PC-3 (cell line): ENCODE measurements around the gene TGM5. TPM values are rescaled to one million over a fixed set of nuclear protein-coding genes. Genes with fewer than 3 reads are reported as not detected.
A peak's percentile ranks its signal among the peaks of the same experiment; 100 is the strongest.

Experiments
- ATAC-seq: fragments of 200-7000 bp; cut with Tn5 transposase; 2 replicates; pipeline ENCODE4 v1.9.1; 2020; ENCODE audit warnings: mild to moderate bottlenecking, moderate library complexity
- BruUV-seq: library from RNA; stranded (reverse); fragments of 400-500 nt; replicated peaks from 2 replicates; lab custom pipeline; 2021; lab: Mats Ljungman, UMichigan
- CTCF ChIA-PET: fragments of 300-600 bp; sonication (Branson Sonifier 250); formaldehyde crosslinking; loops from one replicate; lab custom pipeline; 2022; ENCODE audit warnings: antibody characterized with exemption; lab: Charles Lee
- POLR2A ChIA-PET: fragments of 300-600 bp; sonication (Branson Sonifier 250); formaldehyde crosslinking; loops from one replicate; lab custom pipeline; 2022; ENCODE audit warnings: antibody characterized with exemption; ENCODE audit not compliant: unreplicated experiment; lab: Charles Lee
- DNase-seq: peaks from one replicate; pipeline ENCODE4 v3.0.0-alpha.2; 2015
- H2AFZ ChIP-seq: fragments of 300-600 bp; sonication (generic); 2 replicates; pipeline ENCODE4 v1.6.0; 2016; ENCODE audit warnings: antibody characterized with exemption, low read length
- H3F3A ChIP-seq: fragments of 300-600 bp; sonication (generic); one replicate; pipeline ENCODE4 v1.6.0; 2017; ENCODE audit warnings: antibody characterized with exemption, low read length, control low read depth, mild to moderate bottlenecking; ENCODE audit not compliant: unreplicated experiment
- H3K27ac ChIP-seq: fragments of 300-600 bp; sonication (generic); 2 replicates; pipeline ENCODE4 v1.5.1; 2016; ENCODE audit warnings: mild to moderate bottlenecking, low read length
- H3K27me3 ChIP-seq: fragments of 300-600 bp; sonication (generic); 2 replicates; pipeline ENCODE4 v1.6.1; 2016; ENCODE audit warnings: low read length, mixed read lengths
- H3K36me3 ChIP-seq: fragments of 300-600 bp; sonication (generic); 2 replicates; pipeline ENCODE4 v1.6.1; 2016; ENCODE audit warnings: low read depth, mixed run types, low read length, mixed read lengths
- H3K4me1 ChIP-seq: fragments of 300-600 bp; sonication (generic); 2 replicates; pipeline ENCODE4 v1.5.1; 2016; ENCODE audit warnings: low read length; ENCODE audit not compliant: insufficient read depth
- H3K4me2 ChIP-seq: fragments of 300-600 bp; sonication (generic); 2 replicates; pipeline ENCODE4 v1.6.0; 2016; ENCODE audit warnings: low read length
- H3K4me3 ChIP-seq: fragments of 300-600 bp; sonication (generic); 2 replicates; pipeline ENCODE4 v1.5.1; 2016; ENCODE audit warnings: mild to moderate bottlenecking, low read length, mixed read lengths
- H3K79me2 ChIP-seq: fragments of 300-600 bp; sonication (generic); 2 replicates; pipeline ENCODE4 v1.6.1; 2017; ENCODE audit warnings: low read length, mixed read lengths
- H3K9ac ChIP-seq: fragments of 300-600 bp; sonication (generic); 2 replicates; pipeline ENCODE4 v1.6.0; 2016; ENCODE audit warnings: mild to moderate bottlenecking, low read length
- H3K9me2 ChIP-seq: fragments of 300-600 bp; sonication (generic); replicated peaks from 2 replicates; pipeline ENCODE4 v1.6.1; 2016; ENCODE audit warnings: mixed run types, low read length, mixed read lengths
- H3K9me3 ChIP-seq: fragments of 300-600 bp; sonication (generic); 2 replicates; pipeline ENCODE4 v1.6.1; 2016; ENCODE audit warnings: low read length, mixed read lengths
- H4K20me1 ChIP-seq: fragments of 300-600 bp; sonication (generic); 2 replicates; pipeline ENCODE4 v1.6.1; 2016; ENCODE audit warnings: low read length, mixed read lengths
- EZH2 ChIP-seq: fragments of 300-600 bp; sonication (generic); IDR thresholded peaks from one replicate; pipeline ENCODE4 v1.6.1; 2017; ENCODE audit warnings: antibody characterized with exemption, mild to moderate bottlenecking, low read length; ENCODE audit not compliant: unreplicated experiment
- EZH2phosphoT487 ChIP-seq: fragments of 300-600 bp; sonication (generic); IDR thresholded peaks from 2 replicates; pipeline ENCODE4 v1.6.1; 2018; ENCODE audit warnings: mild to moderate bottlenecking, antibody characterized with exemption, low read length, borderline replicate concordance
- intact Hi-C: fragments of 100-400 bp; cut with micrococcal nuclease; formaldehyde crosslinking; loops from 2 replicates; pipeline ENCODE4 v1.9.0; 2023
- total RNA-seq: library from RNA; depleted of rRNA; stranded (reverse); fragments of >200 nt; gene quantifications from 2 replicates; pipeline ENCODE4 v1.2.3, GENCODE V29; 2014
- TF ChIP-seq, protein P1 (sequence below): fragments of 300-600 bp; sonication (generic); conservative IDR thresholded peaks from 2 replicates; pipeline ENCODE4 v1.5.1; 2017; ENCODE audit warnings: antibody characterized with exemption, low read depth, mild to moderate bottlenecking, low read length

TGM5 gene
- total RNA-seq, 1 experiment from 2014 or later = not detected

DNA sequence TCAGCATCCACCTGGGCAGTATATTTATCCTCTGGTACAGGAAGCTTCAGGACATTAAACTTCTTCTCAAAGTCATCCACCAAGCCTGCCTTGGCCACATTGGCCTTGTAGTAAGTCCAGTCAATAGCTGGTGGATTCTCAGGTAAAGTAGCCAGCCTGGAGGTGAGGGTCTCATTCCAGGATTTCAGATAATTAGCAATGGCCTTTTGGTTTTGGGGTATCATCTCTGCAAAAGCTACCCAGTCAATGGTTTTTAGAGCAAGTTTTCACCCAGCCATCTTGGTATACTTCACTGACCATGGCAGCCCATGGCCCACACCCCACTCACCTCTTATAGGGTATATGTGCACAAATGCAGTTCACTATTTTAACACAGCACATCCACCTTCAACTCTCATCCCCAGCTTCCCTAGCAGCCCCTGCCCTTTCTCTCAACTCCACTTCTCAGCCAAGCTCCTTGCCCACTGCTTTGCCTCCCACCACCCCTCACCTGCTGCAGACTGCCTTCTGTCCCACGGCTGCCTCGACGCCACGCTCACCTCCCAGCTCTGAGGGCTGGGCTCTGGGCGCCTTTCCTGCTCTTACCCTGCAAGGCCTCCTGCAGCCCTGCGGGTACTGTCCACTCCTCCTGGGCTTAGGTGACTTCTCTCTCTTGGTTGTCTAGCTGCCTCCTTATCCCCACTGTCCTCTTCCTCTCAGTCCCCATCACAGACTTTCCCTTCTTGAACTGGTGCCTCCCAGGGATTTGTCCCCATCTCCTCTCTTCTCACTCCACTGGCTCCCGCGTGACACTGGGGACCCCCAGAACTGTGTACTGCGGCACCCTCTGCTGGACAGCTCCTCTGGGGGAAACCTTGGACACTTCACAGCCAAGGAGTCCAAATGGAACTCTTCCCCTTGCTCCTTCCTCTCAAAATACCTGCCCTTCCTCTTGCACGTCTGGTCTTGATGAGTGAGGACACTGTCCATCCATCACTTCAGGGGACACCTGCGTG is 1.7 kb upstream of the TGM5 start:
- intact Hi-C loops = no loop called here
- no TSS peak for BruUV-seq
- Histone ChIP-seq H3K36me3 (no peaks in the 10 kb centered on the region), H3K79me2 (no peaks in the 10 kb centered on the region), H4K20me1 (no peaks in the 10 kb centered on the region), H3K27me3 (peaks cover 34% of the 10 kb centered on the region), H3K4me1 (no peaks in the 10 kb centered on the region; the same call in 1 of the 2 replicates), H3K9me3 (no peaks in the 10 kb centered on the region), H2AFZ (no peak overlapping the region), H3K4me2 (no peak overlapping the region), H3K4me3 (no peak overlapping the region), H3K9me2 (no peaks in the 10 kb centered on the region), H3K9ac (no peak overlapping the region), H3F3A (no peaks in the 10 kb centered on the region), H3K27ac (no peak overlapping the region)
- CTCF ChIA-PET = interaction anchor here (1.4 kb wide), 1 partner anchor 43 kb away, joined by 5 read pairs; no protein-coding TSS in a partner anchor
- no peak for ATAC-seq
- TF ChIP-seq, protein P1, sequence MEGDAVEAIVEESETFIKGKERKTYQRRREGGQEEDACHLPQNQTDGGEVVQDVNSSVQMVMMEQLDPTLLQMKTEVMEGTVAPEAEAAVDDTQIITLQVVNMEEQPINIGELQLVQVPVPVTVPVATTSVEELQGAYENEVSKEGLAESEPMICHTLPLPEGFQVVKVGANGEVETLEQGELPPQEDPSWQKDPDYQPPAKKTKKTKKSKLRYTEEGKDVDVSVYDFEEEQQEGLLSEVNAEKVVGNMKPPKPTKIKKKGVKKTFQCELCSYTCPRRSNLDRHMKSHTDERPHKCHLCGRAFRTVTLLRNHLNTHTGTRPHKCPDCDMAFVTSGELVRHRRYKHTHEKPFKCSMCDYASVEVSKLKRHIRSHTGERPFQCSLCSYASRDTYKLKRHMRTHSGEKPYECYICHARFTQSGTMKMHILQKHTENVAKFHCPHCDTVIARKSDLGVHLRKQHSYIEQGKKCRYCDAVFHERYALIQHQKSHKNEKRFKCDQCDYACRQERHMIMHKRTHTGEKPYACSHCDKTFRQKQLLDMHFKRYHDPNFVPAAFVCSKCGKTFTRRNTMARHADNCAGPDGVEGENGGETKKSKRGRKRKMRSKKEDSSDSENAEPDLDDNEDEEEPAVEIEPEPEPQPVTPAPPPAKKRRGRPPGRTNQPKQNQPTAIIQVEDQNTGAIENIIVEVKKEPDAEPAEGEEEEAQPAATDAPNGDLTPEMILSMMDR = peak; percentile 32; the same call in 1 of the 2 replicates
- TF ChIP-seq EZH2phosphoT487 (no peak), EZH2 (no peak)
- peak; percentile 16 for DNase-seq
- POLR2A ChIA-PET = no interaction called here

DNA sequence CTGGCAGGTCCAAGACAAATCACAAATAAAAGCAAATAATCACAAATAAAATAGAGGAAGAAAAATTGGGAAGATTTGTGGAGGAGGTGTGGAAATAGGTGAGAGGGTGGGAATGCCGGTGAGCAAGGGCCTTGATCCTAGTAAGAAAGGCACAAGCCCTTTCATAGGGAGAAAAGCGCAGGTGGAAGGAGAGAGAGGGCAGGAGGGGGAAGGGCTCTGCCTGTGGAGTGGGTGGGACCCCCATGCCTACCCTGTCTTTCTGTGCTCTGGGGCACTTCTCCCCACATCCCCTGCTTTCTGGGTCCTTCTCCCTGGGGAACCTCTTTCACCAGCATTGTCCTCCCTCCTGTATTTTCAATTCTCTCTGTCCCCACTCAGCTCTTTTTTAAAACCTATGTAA is 711 bp upstream of the TGM5 start:
- Histone ChIP-seq H3K4me3 (no peak overlapping the region), H3K9me3 (no peaks in the 10 kb centered on the region), H2AFZ (no peak overlapping the region), H3K79me2 (no peaks in the 10 kb centered on the region), H3K27ac (no peak overlapping the region), H3K36me3 (no peaks in the 10 kb centered on the region), H4K20me1 (no peaks in the 10 kb centered on the region), H3K9me2 (no peaks in the 10 kb centered on the region), H3K27me3 (peaks cover 43% of the 10 kb centered on the region), H3K4me2 (no peak overlapping the region), H3F3A (no peaks in the 10 kb centered on the region), H3K9ac (no peak overlapping the region), H3K4me1 (no peaks in the 10 kb centered on the region)
- intact Hi-C loops = no loop called here
- DNase-seq (no peak), ATAC-seq (no peak)
- no TSS peak for BruUV-seq
- POLR2A ChIA-PET = no interaction called here
- TF ChIP-seq, protein P1 = no peak
- TF ChIP-seq EZH2 (no peak), EZH2phosphoT487 (no peak)
- CTCF ChIA-PET = interaction anchor here (1.4 kb wide), 1 partner anchor 42 kb away, joined by 5 read pairs; no protein-coding TSS in a partner anchor
